Activated CD8-positive, alpha-beta memory T cell treated with anti-CD3 and anti-CD28 coated beads, Interleukin-2, amount 50 U/mL, for 1 hour (primary cell): ENCODE results near the gene ZNF441.
"Not testable (repeated sequence)": the region's sequence is repeated elsewhere in the genome, so short reads cannot be mapped to it uniquely, and the experiment has no call there.

Source experiments
- DNase-seq: peaks from one replicate; pipeline ENCODE4 v3.0.0-alpha.2; 2020; ENCODE audit errors: extremely low read depth

The ZNF441 gene

DNA sequence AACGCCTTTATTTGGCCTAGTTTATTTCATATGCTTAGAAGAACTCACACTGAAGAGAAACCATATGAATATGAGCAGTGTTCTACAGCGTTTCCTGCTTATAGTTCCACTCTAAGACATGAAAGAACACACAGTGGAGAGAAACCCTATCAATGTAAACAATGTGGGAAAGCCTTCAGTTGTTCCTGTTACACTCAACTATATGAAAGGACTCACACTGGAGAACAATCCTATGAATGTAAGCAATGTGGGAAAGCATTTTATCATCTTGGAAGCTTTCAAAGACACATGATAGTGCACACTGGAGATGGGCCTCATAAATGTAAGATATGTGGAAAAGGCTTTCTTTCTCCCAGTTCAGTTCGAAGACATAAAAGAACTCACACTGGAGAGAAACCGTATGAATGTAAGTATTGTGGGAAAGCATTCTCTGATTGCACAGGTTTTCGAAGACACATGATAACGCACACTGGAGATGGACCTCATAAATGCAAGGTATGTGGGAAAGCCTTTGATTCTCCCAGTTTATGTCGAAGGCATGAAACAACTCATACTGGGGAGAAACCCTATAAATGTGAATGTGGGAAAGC lies 13.7 kb downstream of the ZNF441 start:
- no peak for DNase-seq

DNA sequence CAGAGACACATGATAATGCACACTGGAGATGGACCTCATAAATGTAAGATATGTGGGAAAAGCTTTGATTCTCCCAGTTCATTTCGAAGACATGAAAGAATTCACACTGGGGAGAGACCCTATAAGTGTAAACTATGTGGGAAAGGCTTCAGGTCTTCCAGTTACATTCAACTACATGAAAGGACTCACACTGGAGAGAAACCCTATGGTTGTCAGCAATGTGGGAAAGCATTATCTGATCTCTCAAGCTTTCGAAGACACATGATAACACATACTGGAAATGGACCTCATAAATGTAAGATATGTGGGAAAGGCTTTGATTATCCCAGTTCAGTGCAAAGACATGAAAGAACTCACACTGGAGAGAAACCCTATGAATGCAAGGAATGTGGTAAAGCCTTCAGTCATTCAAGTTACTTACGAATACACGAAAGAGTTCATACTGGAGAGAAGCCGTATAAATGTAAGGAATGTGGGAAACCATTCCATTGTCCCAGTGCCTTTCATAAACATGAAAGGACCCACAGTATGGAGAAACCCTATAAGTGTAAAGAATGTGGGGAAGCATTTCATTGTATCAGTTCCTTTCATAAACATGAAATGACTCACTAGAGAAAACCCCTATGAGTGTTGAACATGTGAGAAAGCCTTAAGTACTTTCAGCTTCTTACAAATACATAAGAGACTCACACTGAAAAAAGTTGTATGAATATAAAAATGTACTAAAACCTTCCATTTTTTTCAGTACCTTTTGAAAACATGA lies 14.7 kb downstream of the ZNF441 start:
- DNase-seq: no peak

DNA sequence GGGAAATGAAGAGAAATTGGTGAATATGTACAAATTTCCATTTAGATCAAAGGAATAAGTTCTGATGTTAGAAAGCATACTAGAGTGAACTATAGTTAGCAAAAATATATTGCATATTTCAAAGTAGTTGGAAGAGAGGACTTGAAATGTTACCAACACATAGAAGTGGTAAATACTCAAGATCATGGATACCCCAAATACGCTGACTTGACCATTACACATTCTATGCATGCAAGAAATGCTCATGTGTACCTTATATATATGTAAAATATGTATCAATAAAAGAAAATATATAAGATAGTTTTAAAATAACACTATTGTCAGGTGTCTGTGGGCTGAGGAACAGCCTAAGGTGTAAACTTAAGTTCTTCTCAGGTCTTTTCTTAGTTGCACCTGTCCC lies 17.0 kb downstream of the ZNF441 start:
- DNase-seq: no peak

DNA sequence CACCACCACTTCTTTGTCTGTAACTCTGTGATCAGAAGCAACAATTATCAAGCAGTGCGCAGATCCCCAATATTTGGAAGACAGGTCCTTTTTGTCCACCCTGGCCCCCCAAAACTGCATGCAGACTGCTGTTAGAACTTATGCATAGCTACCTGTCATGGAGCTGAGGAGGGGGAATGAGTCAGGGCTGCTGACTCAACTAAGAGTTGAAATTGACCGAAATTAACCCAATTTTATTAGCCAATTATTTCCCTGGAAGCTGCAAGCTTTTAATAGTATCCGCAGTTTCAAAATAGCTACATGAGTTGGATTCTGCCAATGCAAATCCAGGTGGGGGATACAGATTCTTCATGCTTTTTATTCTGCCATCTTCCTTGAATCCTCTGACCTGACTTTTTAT lies 17.6 kb downstream of the ZNF441 start:
- no peak for DNase-seq

DNA sequence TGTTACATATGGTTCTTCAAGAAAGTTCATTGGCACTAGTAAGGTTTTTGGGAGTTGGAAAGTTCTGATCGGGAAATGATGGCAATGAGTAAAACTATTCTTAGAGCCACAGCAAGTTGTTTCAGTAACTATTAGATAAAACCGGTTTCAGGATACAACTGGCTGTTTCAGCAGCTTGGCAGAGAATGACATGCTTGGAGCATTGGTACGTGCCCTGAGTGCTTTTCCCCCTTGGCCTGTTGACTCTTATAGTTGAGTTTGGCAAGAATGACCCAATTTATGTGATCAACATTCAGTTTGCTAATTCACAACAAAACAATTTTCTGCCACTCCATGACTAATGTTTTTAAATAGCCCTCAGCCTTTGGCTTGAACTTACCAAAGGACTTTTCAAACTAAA lies 20.7 kb downstream of the ZNF441 start:
- DNase-seq: no peak

DNA sequence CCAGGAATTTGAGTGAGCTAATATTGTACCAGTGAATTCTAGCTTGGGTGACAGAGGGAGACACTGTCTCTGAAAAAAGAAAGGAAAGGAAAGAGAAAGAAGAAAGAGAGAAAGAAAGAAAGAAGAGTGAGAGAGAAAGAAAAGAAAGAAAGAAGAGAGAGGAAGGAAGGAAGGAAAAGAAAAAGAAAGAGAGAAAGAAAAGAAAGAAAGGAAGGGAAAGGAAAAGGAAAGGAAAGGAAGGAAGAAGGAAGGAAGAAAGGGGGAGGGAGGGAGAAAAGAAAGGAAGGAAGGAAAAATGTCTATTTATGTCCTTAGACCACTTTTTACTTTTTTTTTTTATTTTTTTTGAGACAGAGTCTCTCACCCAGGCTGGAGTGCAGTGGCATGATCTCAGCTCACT lies 26.1 kb downstream of the ZNF441 start:
- DNase-seq: no peak

DNA sequence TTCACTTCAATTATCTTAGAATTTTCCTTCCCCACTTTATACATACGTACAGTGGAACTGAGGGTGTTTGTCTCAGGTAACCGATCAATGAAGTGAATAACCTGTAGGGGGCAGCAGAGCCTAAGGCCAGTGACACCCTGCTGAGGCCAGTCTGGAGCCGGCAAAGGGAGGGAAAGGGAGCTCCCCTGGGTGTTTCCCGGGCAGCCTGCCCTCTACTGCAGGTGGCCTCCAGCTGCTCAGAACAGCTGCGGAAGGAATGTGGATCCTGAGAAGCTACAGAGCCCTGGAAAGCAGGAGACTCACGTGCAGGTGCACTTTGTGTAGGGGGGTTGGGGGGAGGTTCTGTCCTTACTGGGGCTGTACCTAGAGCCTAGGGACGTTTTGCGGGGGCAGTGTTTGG lies 30.7 kb downstream of the ZNF441 start:
- DNase-seq: peak; percentile 66

DNA sequence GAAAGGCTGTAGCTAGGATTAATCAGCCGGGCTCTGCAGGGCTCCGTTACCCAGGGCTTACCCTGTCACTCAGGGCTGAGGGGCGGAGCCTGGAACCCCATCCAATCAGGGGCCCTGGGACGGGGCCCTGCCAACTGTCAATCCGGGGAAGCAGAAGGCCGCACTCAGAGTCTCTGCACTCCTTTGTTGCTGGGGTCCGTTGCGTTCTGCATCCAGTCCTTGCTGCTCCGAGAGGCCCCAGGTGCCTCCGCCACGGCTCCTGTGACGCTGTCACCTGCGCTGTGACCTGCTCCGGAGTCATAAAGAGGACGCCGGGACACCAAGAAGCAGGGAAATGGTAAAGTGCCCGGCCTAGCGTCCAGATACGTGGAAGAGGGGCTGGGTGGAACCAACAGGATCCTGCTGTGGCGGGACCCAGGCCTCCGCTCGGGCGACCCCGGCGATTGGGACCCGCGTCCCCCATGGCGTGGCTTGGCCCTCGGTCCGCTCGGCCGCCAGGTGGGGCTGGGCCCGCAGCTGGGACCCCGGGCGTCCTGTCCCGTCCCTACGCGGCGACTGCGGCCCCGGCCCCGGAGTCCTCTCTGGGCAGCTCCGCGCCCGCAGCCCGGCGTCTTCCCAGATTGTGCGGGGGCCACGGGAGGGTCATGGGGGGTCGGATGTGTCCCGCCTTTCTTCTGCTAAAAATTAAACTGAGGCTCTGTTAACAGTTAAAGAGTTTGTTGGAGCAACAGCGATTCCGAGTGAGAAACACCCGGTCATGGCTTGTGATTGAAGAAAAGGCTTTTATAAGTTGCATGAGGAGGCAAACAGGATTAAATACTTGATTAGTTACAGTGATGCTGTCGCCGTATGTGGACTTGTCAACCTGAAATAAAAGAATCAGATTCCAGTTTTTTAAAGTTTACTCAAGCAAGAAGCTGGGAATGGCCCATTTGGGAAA lies 31.9 kb downstream of the ZNF441 start, which contains the start of gene ZNF491:
ZNF491 (plus strand) TSS at position 133 of the 940 bp plus-strand sequence. CDS start 7,431 bp downstream, outside the sequence.
- peak; percentile 59 for DNase-seq

DNA sequence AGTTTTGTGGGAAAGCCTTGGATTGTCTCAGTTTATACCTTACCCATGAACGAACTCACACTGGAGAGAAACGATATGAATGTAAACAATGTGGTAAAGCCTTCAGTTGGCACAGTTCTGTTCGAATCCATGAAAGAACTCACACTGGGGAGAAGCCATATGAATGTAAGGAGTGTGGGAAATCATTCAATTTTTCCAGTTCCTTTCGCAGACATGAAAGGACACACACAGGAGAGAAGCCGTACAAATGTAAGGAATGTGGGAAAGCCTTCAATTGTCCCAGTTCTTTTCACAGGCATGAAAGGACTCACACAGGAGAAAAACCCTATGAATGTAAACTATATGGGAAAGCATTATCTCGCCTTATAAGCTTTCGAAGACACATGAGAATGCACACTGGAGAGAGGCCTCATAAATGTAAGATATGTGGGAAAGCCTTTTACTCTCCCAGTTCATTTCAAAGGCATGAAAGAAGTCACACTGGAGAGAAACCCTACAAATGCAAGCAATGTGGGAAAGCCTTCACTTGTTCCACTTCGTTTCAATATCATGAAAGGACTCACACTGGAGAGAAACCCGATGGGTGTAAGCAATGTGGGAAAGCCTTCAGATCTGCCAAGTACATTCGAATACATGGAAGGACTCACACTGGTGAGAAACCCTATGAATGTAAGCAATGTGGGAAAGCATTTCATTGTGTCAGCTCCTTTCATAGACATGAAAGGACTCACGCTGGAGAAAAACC lies 39.7 kb downstream of the ZNF441 start:
- DNase-seq: no peak

DNA sequence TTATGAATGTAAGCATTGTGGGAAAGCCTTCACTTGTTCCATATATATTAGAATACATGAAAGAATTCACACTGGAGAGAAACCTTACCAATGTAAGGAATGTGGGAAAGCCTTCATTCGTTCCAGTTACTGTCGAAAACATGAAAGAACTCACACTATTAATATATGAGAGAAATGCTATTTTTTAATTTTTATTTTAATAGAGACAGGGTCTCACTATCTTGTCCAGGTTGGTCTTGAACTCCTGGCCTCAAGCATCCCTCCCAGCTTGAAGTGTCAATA lies 40.2 kb downstream of the ZNF441 start:
- no peak for DNase-seq

DNA sequence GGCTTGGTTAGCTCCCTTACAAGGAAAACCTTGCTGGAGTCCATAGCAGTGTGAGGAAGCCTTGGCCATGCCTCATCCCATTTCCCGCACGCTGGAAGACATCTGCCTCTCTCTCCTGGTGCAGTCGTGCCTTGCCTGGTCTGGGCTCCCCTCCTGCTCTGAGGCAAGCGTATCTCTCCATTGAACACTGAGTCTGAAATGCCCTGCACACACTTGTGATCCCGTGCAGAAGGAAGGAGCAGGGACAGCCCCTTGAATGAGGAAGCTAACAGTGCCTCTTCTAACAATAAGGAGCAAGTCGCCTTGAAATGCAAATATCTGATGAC lies 46.9 kb downstream of the ZNF441 start:
- no peak for DNase-seq

DNA sequence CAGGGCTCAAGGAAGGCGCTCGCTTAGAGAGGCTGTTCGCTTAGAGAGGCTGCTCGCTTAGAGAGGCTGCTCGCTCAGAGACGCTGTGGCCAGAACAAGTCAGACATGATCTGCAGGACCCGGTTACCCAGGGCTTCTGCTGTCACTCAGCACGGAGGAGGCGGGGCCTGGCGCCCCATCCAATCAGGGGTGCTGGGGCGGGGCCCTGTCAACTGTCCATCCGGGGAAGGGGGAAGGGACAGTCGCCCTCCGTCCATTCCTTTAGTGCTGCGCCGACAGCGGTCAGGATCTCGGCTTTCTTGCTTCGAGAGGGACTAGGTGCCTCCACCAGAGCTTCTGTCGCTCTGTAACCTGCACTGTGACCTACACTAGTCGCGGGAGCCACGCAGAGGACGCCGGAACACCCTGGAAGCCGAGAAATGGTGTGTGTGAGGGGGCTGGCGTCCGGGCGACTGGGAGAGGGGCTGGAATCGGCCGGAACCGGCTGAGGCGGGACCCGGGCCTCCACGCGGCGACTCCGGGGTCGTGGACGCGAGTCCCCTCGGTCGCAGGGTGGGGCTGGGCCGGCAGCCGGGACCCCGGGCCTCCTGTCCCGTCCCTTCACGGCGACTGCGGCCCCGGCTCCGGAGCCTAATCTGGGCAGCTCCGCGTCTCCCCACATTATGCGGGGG lies 47.4 kb downstream of the ZNF441 start, which contains the start of gene ZNF440:
ZNF440 (plus strand) TSS at position 245 of the 671 bp plus-strand sequence; CDS start at position 420, 175 bp downstream.
- peak; percentile 29 for DNase-seq

DNA sequence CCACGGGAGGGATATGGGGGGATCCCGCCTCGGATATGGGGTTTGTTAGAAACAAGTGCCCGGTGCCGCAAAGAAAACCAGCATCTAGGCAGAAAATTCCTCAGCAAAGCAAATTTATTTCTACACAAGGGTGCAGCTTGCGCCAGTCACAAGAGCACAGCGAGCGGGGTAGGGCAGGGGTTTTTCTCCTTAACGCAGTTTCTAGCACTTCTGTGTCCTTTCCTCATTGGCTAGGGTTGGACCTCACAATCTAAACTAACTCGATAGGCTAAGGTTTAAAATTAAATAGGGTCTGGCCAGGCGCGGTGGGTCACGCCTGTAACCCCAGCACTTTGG lies 47.9 kb downstream of the ZNF441 start:
- no peak for DNase-seq

DNA sequence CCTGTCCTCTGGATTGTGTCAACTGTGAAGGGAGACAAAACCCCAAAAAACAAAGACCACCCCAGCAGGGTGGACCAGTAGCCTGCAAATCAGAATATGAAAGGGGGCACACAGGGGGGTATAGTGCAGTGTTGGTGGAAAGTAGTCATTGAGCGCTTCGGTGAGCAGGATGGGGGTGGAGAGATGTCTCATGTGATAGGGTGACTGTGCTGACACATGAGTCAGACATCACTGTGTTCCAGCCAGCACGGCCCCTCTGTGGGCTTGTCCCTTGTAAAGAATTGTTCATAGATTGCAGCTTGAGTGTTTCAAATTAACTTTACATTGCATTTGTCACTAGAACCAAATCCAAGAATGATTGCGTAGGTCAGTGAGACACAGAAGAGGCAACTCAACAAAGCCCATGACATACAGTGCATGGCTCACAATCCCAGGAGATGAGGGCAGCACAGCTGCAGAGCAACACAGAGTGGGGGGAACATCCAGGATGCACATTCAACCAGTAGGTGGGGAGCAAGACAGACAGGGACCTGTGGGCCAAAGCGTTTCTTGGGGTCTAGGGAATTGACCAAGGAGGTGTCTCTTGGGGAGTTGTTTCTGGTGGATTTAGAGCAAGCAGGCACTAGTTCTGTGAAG lies 54.8 kb downstream of the ZNF441 start:
- DNase-seq: no peak

DNA sequence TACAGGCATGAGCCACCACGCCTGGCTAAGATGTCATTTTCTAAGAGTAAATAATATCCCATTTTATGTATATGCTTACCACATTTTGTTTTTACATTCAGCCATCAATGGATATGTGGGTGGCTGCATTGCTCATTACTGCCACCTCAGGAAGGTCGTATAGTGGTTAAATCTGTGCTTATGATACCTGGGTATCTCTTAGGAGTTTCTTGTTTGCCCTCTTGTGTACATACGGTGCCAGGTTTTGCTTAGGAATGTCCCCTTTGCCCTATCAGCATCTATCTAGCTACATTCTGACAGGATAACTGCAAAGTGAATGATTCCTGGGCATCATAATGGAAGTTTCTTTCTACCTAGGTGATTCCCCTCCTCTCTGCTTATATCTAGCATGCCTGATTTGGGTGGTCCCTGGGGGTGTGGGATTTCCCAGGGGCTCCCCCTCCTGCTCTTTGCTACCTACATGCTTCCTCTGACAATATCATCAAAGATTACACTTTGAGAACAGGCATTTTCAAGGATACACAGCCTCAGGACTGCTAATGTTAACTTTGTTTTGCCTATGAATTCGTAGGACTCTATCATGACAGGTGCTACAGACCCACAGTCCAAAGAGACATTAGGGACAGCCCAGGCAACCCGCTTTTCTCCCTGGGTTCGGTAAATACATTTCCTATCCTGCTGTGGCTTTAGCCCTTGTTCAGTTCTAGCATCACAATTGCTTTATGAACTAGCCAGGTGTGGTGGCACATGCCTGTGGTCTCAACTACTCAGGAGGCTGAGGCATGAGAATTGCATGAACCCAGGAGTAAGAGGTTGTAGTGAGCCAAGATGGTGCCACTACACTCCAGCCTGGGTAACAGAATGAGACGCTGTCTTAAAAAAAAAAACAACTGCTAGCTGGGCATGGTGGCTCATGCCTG lies 62.4 kb downstream of the ZNF441 start:
- not testable (repeated sequence) for DNase-seq

DNA sequence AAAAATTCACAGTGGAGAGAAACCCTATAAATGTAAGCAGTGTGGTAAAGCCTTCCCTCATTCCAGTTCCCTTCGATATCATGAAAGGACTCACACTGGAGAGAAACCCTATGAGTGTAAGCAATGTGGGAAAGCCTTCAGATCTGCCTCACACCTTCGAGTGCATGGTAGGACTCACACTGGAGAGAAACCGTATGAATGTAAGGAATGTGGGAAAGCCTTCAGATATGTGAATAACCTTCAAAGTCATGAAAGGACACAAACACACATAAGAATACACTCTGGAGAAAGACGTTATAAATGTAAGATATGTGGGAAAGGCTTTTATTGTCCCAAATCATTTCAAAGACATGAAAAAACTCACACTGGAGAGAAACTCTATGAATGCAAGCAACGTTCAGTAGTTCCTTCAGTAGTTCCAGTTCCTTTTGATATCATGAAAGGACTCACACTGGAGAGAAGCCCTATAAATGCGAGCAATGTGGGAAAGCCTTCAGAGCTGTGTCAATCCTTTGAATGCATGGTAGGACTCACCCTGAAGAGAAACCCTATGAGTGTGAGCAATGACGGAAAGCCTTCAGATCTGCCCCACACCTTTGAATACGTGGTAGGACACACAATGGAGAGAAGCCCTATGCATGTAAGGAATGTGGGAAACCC lies 65.6 kb downstream of the ZNF441 start:
- no peak for DNase-seq

DNA sequence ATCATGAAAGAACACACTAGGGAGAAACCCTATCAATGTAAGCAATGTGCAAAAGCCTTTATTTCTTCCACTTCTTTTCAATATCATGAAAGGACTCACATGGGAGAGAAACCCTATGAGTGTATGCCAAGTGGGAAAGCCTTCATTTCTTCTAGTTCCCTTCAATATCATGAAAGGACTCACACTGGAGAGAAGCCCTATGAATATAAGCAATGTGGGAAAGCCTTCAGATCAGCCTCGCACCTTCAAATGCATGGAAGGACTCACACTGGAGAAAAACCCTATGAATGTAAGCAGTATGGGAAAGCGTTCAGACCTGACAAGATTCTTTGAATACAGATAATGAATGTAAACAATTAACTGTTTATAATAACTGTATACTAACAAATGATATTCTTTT lies 66.7 kb downstream of the ZNF441 start:
- no peak for DNase-seq
